ENCODE results near the gene SLC1A2. TPM values are rescaled to one million over a fixed set of nuclear protein-coding genes. Genes with fewer than 3 reads are reported as not detected.

SLC1A2 gene
- total RNA-seq, 6 experiments from 2014 or later: 1.7 to 2.4 (median 2.1) TPM

DNA sequence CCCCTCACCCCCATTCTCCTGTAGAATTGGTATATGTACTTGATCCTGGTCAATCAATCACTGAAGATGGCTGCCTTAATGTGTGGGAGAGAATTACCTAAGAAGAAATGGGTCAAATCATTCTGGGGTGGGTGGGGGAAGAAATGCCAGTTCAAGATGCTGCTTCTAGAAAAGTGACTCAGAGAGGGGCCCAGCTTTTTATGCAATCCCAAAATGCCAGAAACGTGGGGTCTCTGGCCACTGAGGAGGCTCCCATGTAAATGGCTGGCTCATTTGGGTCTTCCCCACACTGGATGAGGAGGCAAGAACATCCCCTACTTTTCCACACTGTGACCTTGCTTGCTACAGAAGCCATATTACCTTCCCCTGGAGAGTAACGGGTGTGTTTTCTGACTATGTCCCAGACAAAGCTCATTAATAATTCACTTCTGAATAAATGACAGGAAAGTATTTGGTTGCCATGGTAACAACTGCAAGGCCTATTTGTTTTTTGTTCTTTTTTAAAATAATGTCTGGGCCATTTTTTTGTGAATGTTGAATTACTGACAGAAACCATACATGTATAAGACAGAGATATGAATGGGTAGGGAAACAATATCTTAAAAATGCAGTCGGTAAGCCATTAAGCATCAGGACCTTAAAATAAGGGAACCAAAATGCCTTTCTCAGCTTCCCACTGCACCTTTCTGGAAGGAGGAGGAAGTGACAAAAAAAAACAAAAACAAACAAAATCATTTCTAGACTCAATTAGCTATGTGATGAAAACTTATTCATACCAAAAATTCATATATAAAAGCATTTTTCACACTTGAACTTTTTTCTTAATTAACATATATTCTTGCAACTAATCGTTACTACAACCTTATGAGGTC is 32.0 kb downstream of the SLC1A2 start:
- Mint-ChIP-seq H3K4me3 (no peak overlapping the region), H3K9me3 (no peaks in the 10 kb centered on the region), H3K4me1 (ENCODE audit: low read depth) (peaks cover 38% of the 10 kb centered on the region), H3K27me3 (ENCODE audit: insufficient read depth) (no peaks in the 10 kb centered on the region), H3K36me3 (ENCODE audit: low read depth) (peaks cover 4% of the 10 kb centered on the region; the same call in 1 of the 2 replicates), H3K27ac (no peak overlapping the region)
- DNase-seq: no peak
- TF ChIP-seq, protein P1, sequence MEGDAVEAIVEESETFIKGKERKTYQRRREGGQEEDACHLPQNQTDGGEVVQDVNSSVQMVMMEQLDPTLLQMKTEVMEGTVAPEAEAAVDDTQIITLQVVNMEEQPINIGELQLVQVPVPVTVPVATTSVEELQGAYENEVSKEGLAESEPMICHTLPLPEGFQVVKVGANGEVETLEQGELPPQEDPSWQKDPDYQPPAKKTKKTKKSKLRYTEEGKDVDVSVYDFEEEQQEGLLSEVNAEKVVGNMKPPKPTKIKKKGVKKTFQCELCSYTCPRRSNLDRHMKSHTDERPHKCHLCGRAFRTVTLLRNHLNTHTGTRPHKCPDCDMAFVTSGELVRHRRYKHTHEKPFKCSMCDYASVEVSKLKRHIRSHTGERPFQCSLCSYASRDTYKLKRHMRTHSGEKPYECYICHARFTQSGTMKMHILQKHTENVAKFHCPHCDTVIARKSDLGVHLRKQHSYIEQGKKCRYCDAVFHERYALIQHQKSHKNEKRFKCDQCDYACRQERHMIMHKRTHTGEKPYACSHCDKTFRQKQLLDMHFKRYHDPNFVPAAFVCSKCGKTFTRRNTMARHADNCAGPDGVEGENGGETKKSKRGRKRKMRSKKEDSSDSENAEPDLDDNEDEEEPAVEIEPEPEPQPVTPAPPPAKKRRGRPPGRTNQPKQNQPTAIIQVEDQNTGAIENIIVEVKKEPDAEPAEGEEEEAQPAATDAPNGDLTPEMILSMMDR (IDR thresholded peaks at IDR 0.05): no peak

GRCh38 chr11:35383953-35384352 is 35.4 kb downstream of the SLC1A2 start:
- H3K4me3 Mint-ChIP-seq: no peak overlapping the region
- H3K4me1 Mint-ChIP-seq (ENCODE audit: low read depth): peaks cover 24% of the 10 kb centered on the region
- TF ChIP-seq, protein P1 (IDR thresholded peaks at IDR 0.05): no peak
- H3K27me3 Mint-ChIP-seq (ENCODE audit: insufficient read depth): 0 out of 2 replicates have a peak, but pooled peaks cover 2% of the 10 kb centered on the region
- no peaks in the 10 kb centered on the region for H3K9me3 Mint-ChIP-seq
- H3K27ac Mint-ChIP-seq: no peak overlapping the region
- H3K36me3 Mint-ChIP-seq (ENCODE audit: low read depth): peaks cover 18% of the 10 kb centered on the region
- no peak for DNase-seq

DNA sequence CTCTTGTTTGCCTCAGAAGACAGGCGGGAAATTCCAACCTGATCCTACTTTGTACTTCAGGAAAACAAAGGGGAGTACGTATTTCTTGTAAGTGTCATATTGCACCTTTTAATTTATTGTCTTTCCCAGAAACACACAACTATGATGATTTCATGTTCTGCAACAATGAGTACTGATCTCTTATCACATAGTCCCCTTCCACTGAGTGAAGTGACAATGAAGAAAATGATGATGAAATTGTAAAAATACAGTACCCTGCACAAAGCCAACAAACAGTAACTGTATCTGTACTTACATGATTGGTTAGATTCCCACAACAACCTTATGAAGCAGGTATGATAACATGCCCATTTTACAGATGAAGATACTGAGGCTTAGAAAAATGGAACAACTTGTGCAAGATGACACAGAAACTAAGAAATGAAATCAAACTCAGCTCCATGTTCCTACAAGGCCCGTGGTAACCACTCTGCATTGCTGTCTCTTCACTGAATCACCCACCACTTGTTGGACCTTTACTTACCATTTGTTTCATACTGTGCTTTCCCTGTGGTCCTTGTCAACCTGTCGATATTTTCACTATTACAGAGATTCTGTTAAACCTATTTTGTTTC is 37.5 kb downstream of the SLC1A2 start:
- Mint-ChIP-seq H3K36me3 (ENCODE audit: low read depth) (peaks cover 18% of the 10 kb centered on the region), H3K27ac (no peak overlapping the region), H3K27me3 (ENCODE audit: insufficient read depth) (0 out of 2 replicates have a peak, but pooled peaks cover 2% of the 10 kb centered on the region), H3K4me1 (ENCODE audit: low read depth) (peaks cover 36% of the 10 kb centered on the region), H3K4me3 (no peak overlapping the region), H3K9me3 (no peaks in the 10 kb centered on the region)
- DNase-seq: no peak
- TF ChIP-seq, protein P1 (IDR thresholded peaks at IDR 0.05): no peak

DNA sequence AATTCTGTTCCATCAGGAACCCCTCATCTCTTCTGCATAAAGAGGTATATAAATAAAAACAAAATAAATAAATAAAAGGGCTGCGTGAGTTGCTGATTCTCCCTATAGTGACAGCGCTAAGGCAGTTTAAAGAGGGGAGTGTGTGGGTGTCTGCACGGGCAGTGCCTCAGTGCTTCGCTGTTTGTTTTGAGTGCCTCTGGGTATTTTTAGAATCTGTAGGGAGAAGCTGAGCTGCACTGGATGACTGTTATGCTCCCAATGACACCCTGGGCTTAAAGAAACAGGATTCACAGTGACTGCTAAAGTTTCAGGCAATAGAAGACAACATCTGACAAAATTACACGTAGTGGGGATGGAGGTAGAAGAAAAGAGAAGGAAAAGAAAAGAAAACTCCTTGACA is 38.8 kb downstream of the SLC1A2 start:
- H3K27ac Mint-ChIP-seq: no peak overlapping the region
- TF ChIP-seq, protein P1 (IDR thresholded peaks at IDR 0.05): no peak
- H3K36me3 Mint-ChIP-seq (ENCODE audit: low read depth): peaks cover 13% of the 10 kb centered on the region
- H3K4me1 Mint-ChIP-seq (ENCODE audit: low read depth): peaks cover 48% of the 10 kb centered on the region
- no peaks in the 10 kb centered on the region for H3K9me3 Mint-ChIP-seq
- no peak overlapping the region for H3K4me3 Mint-ChIP-seq
- H3K27me3 Mint-ChIP-seq (ENCODE audit: insufficient read depth): 0 out of 2 replicates have a peak, but pooled peaks cover 2% of the 10 kb centered on the region
- no peak for DNase-seq

GRCh38 chr11:35377262-35377661 is 42.1 kb downstream of the SLC1A2 start:
- H3K27ac Mint-ChIP-seq: no peak overlapping the region; the same call in 1 of the 2 replicates
- no peak for DNase-seq
- H3K4me3 Mint-ChIP-seq: no peak overlapping the region
- peaks cover 55% of the 10 kb centered on the region for H3K4me1 Mint-ChIP-seq (ENCODE audit: low read depth)
- peaks cover 2% of the 10 kb centered on the region; the same call in 1 of the 2 replicates for H3K27me3 Mint-ChIP-seq (ENCODE audit: insufficient read depth)
- peaks cover 13% of the 10 kb centered on the region for H3K36me3 Mint-ChIP-seq (ENCODE audit: low read depth)
- no peaks in the 10 kb centered on the region for H3K9me3 Mint-ChIP-seq
- TF ChIP-seq, protein P1 (IDR thresholded peaks at IDR 0.05): no peak

Data from HFFc6 (cell line).